Measurements from ENCODE around the gene WWOX.

WWOX gene

DNA sequence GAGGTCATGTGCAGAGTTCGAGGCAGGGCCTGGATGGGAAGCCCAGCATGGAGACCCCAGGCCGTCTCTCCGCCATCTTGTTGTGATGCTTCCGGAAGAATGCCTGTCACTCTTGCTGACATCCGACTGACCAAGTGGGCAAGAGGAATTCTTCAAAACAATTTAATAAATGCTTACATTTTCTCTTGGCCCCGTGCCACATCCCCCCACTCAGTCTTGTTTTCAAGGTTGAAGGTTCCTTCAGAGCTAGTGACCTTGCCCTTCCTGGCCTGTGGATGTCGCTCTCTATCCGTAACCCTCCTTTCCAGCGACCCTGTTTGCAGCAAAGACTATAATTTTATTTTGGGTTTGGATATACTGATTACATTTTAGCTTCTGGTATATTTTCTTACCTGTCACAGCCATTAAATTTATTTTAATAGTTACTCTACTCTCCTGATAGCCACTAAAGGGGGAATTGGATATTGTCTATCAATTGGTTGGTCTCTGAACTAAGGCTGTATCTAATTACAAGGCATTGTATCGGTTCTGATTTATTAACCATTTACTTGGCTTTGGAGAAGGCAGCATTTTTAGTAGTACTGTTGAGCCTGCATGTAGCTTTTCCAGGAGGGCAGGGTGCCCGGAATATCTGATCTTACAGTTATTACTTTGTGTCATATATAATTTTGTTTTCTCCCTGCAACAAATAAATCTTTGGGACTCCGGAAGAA lies 264.5 kb downstream of the WWOX start:
- DNase-seq (ENCODE audit: low spot score) = no peak

DNA sequence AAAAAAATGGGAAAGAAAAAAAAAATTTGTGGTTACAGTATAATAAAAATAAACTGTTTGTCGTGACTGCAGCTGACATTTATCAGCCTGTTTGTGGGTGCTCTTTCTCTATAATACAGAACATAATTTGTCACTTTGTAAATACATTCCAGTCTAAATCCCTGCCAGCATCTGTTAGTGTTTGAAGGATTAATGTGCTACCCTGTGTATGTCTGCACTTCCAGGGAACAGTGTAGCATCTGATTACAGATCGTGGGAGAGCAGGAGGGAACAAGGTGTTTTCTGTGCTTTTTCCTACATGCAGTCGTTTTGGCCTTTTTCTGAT lies 265.1 kb downstream of the WWOX start:
- no peak for DNase-seq (ENCODE audit: low spot score)

DNA sequence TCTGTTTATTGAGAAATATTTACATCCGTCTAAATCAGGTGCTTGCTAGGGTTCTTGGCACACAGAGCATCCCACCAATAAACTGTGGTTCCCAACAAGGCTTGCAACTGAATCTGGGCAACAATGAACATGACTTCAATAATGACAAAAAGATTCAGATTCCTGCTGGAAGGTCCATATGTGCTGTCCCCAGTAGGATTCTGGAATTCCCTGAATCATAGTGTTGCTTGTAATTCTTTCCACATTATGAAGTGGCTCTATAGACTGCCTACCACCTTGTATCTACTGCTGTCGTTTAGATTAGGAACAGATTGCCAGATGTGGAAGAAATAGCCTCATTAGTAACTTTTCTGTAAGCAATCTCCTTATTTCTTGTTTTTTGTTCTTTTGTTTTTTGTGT lies 265.9 kb downstream of the WWOX start:
- no peak for DNase-seq (ENCODE audit: low spot score)

DNA sequence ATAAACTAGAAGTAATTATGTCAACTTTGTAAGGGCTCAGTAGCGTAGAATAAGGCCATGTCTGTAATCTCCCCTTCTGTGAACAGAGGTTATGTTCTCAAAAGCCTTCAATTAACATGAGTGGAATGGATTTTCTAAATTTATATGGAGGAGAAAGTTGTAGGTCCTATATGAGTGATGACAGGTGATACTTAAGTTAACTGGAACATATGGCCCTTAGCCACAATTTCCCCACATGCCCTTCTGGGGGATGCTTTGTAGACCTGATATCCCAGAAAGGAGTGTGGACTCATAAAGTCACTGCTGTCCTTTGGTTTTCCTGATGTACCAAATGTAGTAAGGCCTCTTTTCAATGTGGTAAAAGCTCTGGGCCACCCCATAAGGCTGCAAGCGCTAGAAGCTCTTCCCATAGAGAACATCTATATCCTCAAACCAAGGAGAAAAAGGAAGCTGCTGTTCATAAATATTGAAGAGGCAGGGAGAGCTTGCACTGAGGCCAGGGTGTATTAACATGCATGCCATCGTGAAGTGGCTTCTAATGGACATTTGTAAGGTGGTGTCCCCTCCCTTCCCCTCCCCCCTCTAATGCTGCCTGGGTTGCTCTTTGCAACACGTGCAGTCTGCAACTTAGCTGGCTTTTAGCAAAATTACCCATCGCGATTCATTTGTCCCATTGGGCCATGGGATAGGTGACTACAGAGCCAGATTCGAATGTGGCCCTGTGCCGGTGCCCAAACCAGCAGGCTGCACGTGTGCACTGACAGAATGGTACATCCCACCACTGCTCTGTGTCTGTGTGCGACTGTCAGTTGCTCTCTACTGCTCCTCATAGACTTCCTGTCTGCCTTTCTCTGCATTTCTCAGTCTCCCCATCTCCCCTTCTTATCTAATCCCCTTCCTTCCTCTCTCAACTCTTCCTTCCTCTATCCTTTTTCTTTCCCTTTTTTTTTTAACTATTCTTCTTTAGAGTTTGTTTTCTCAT lies 269.0 kb downstream of the WWOX start:
- DNase-seq (ENCODE audit: low spot score) = no peak

DNA sequence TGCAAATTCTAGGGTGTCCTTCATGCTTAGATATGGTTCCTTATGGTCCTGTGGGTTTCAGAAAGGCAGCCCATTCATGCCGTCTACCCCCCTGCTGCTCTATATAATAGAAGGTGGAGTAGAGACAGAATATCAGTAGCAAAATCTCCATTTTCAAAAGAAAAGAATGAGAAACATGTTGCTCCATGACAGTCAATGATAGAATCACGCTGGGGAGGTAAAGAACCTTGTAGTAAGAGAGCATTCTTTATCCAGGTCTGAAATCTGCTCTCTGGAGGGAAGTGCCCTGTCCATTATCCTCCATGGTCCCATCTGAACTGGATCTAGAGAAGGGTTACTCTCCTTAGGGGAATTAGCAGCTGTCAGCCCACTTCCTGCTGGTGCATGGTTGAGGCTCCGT lies 272.8 kb downstream of the WWOX start:
- DNase-seq (ENCODE audit: low spot score) = no peak

DNA sequence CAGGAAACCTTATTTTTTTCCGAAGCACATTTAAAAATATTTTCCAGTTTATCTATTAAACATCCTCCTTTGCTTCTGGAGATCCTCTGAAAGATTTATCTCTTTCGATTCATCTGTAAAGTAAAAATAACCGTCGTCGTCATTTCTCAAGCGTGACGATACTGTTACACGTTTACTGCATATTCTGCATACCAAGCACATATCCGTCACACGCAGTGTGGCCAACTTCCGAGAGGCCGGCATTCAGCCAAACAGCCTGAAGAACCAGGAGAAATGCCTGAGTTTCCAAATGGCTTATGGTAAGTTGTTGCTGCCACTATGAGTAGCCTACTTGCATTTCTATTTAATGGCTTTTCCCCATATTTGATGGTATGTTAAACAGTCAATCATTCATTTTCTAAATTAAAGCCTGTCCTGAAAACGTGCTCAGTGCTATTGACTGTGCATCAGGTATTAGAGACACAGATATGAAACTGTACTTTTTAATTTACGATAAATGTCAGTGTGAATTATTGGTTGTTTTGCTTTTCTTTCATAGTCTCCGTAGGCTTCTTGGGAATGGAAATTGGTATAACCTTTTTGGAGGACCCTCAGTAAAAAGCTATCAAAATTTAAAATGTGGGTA lies 275.7 kb downstream of the WWOX start:
- no peak for DNase-seq (ENCODE audit: low spot score)

DNA sequence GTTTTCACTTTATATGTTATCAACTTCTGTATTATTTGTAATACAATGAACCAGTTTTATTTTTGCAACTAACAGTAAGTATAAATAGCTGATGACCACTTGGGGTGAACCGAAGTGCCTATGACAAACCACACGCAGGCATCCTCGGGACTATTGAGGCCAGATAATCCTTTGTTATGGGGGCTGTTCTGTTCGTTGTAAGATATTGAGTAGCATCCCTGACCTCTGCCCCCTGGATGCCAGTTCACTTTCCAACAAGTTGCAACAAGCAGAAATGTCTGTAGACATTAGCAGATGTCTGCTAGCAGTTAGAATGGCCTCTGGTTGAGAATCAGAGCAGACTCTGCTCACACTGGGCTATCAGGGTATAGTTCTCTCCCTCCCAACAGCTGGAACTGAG lies 277.0 kb downstream of the WWOX start:
- DNase-seq (ENCODE audit: low spot score) = no peak

DNA sequence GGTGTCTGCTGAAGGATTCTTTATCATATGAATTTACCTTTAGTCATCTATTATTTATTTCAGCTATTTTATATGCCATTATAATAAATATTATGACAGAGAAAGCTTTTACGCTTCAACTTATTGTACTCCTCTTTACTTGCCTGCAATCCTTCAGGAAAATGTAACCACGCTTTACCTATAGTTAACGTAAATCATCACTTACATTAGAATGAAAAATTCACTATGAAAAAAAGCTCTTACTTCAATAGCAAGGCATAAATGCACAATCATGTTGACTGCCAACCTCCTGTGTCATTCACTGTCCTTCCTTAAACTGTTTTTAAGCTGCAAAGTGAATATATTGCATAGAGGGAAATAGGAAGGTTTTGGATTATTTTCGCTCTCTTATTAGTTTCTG lies 277.9 kb downstream of the WWOX start:
- DNase-seq (ENCODE audit: low spot score) = no peak

DNA sequence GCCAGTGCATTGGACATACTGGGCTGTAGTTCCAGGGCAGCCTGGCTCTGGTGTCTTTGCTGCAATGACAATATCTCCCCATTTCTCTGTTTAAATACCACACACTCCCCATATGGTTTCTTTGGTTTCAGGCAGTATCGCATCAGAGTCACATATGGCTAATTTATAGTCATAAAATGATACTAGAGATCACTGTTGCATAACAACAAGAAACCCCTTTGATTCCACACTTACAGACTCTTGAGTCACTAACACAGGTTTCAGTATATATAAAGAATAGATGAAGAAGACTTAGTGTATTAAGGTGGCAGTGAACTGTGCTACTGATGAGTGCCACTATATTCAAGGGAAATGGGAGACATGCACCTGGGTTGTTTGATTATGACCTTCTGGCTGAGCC lies 281.6 kb downstream of the WWOX start:
- DNase-seq (ENCODE audit: low spot score) = no peak

DNA sequence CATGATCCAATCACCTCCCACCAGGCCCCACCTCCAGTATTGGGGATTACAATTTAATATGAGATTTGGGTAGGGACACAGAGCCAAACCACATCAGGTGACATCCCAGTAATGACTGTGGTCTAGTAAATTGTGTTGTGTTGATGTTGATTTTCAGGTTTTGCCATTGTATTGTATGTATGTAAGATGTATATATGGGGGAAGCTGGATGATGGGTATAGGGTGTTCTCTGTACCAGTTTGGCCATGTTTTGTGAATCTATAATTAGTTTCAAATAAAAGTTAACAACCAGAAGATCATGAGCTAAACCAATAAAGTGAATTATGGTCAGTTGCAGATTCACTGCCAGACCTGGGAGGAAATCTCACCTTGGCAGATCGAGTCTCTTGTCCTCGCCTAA lies 283.7 kb downstream of the WWOX start:
- no peak for DNase-seq (ENCODE audit: low spot score)

DNA sequence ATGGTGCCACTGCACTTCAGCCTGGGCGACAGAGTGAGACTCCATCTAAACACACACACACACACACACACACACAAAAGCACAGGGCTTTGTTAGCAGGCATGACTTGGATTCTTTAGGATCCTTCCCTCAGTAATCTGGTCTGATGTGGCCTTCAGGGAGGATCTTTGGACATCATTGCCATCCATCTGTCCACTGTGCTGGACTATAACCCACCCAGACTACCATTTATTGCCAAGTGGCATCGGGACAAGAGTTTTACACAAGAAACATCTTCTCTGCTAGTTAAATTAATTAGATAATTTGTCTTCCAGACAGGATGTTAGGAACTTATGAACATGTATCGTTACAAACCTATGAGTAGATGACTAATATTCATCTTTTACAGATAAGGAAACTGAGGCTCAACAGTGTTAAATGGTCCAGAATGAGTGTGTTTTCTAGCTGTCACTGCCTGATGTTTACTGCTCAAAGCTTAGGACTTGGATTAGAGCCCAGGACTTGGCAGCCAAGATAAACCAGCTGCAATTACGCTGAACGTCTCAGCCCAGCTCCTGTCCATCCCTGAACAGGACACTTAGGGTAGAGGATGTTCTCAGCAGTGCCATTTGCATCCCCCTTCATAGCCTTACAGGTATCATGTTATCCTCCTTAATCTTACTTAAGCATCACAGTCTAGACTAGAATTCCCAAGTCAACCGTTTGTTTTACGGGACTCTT lies 285.8 kb downstream of the WWOX start:
- no peak for DNase-seq (ENCODE audit: low spot score)

DNA sequence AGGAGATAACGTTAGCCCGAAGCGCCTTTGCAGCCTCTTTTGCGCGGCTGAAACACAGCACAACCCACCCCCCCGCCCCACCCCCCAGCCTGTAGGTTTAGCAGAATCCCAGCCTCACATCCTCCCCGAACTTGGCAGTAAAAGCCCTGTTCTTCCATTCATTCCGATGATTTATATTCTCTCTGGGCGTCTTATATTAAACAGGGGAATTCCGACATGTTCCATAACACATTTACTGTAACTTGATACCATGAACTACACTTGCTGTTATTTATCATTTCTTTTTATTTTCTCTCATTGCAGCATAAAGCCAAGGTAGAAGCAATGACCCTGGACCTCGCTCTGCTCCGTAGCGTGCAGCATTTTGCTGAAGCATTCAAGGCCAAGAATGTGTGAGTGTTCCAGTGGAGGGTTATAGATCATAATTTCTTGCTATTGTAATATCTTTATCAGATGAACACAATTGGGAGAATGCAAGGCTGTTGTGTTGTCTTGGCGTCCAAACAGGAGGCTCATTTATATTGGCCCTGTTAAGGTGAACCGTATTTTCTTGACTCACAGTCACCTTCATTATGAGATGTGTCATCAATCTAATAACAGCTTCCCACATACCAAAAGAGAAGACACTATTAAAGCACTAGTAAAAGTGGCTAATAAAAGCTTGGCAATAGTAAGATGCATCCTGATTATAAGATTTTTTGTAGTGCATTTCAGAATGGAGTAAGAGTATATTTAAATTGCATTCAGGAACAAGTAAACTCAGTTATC lies 287.3 kb downstream of the WWOX start:
- no peak for DNase-seq (ENCODE audit: low spot score)

DNA sequence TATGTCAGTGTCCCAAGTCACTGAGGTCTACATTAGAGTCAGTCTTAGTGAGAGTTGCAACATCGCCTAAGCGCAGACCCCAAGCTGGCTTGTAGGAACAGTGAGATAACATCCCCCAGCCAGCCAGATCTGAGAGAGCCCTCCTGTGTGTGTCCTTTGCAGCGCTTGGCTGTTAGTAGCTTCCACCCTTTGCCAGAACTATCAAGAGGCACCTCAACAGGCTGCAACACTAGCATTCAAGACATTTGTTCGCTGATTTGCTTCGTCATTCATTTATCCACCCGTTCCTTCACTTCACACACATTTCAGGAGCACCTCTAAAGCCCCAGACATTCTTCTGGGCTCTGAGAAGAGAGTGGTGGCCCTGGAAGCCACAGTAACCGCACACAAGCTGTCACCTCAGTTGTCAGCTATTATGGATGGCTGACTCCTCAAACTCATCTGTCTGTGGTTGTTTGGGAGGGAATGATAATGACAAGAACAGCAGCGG lies 289.6 kb downstream of the WWOX start:
- DNase-seq (ENCODE audit: low spot score) = no peak

DNA sequence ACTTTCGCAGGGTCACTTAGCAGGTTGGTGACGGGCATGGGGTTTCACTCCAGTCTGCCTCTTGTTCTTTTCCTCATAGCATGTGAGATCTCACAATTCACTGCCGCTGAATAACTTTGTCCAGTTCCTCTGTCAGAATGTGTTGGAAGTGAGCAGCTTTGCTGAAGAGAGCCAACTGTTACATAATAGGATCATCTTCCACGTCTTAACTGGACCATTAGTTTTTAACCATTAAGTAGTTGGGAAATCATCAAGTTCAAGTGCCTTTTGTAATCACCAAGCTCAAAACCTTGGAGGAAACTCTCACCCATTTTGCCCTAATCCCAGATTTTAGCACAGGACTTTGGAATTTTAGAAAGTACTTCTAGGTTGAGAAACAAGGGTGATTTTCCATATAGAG lies 290.6 kb downstream of the WWOX start:
- DNase-seq (ENCODE audit: low spot score) = no peak

DNA sequence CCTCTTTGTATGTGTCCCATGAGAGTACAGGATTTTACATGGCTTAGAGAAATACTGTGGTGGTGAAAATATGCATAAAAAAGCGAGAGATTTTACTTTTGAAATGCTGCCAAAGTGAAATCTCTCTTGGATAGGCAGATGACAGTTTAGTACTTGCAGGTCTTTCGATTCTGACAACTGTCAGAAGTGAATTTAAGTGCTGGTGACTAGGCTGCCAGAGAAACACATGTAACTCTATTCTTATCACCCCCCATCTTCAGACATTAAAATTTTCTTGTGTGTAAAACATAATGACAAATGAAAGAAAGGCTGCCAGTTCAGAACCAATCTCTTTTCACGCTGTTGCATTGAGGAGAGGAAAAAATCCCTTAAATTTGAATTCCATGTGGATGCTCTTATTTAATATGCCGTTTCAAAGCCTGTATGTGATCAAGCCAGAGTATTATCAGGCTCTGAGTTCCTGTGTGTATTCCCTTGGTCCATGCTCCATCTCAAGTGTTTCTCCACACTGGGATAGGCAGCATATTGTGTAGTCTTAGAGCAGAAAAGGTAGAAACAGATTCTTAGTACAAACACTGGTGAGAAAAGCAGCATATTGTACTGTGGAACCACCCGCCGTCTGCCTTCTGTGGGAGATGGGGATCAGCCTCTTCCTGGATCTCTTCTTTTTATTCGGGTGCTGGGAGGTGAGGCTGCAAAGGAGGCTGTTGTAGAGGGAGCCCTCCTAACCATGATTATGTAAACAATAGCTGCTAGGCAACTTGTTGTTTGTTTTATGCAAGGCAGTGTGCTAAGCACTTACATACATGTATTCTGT lies 291.3 kb downstream of the WWOX start:
- DNase-seq (ENCODE audit: low spot score) = no peak

DNA sequence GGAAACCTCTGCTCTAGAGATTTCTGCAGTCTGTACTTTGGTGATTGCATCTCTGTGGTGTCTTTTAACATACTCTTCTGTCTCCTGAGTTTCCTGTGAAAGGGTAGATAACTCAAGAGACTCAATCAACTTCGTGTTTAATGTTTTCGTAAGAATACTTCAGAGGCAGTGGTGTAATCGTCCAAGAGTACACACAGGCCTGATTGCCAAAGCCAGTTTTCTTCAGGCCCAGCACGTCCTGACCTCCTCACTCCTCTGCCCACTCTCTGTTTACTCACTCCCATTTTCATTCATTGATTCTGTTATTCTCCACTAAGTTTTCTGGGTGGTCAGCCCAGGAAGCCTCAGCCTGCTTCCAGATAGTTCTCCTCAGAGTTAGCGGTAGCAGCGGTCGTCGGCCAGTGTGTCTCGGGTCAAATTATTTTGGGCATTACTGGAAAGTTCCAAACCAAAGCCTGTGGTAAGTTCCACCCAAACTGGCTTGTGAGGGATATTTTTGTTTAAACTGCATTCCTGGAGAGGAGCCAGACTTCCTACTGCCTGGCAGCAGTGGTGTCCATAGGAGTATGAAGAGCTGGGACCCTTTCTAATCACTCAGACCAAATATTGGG lies 293.2 kb downstream of the WWOX start:
- DNase-seq (ENCODE audit: low spot score) = no peak

DNA sequence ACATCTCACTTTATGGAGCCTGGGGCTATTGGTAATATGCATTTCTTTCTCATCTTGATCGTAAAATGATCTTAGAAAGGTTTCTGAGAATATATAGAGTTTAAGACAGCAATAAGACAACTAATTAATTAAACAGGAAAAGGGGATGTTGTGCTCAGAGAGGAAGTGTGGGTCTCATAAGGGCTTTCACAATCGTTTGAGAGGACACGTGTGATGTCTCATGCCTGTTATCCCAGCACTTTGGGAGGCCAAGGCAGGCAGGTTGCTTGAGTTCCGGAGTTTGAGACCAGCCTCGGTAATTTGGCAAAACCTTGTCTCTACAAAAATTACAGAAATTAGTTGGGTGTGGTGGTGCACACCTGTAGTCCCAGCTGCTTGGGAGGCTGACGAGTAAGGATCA lies 295.6 kb downstream of the WWOX start:
- no peak for DNase-seq (ENCODE audit: low spot score)

DNA sequence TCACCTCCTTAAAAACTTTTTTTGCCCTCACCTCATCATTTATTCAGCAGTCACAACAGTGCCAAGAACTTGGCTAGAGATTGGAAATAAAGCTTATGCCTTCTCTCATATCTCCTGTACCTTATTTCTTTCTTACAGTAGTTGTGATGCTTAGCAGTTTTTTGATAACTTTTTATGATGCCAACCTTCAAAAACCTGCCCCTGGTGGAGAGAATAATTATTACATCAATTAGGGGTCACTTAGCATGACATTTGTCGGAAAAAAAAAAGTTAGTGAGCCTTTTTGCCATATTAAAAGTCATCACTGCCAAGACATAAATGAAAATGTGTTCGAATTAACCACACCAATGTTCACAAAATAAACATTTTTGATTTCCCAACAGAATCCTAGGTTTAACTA lies 296.6 kb downstream of the WWOX start:
- no peak for DNase-seq (ENCODE audit: low spot score)

DNA sequence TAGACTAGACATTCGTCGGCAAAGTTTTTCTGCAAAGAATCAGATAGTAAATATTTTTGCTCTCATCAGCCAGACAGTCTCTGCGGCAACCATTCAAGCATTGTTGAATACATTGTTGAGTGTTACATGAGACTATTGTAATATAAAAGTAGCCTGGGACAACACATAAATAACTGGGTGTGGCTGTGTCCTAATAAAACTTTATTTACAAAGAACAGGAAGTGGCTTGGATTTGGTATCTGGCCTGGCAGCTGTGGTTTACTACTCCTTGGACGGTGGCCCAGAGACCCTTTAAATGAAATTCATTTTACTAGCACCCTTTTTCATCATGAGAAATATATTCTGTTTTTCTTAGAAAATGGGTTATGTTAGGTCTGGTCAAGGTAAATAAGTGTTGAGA lies 297.2 kb downstream of the WWOX start:
- DNase-seq (ENCODE audit: low spot score) = no peak

DNA sequence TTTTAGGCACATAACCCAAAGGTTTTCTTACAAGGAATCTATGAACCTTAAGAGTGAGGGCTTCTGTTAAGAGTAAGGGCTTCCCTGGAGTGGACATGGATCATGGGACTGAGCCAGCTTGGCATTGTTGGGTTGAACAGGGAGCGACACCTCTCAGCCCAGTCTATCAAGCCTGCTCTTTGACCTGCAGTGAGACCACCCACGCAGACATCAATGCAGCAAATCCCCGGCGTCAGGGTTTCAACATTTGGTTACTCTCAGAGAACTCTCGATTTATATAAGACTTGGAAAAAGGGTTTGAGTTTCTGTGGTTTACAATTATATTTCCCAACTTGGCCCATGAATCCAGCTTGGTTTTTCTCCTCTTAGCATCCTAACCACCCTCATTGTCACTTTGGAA lies 299.9 kb downstream of the WWOX start:
- DNase-seq (ENCODE audit: low spot score) = no peak
